Aortic smooth muscle cell (primary cell): ENCODE results near the gene KIF21A. TPM values are rescaled to one million over a fixed set of nuclear protein-coding genes. Genes with fewer than 3 reads are reported as not detected.

Experiments
- total RNA-seq: library from RNA; depleted of rRNA; stranded (reverse); fragments of >200 nt; gene quantifications from 2 replicates; pipeline ENCODE4 v1.2.3, GENCODE V29; 2014

Gene KIF21A
- total RNA-seq, result 4.8 and 6.7 TPM in 2 replicates

GRCh38 chr12:39443081-39443928 lies at the start of gene KIF21A:
TSS of gene KIF21A (minus strand) at chr12:39443120. CDS start at chr12:39442970, 150 bp downstream.

Other genes with a start within 250 kb of the KIF21A start
- gene ABCD2, start 176.7 kb upstream of the KIF21A start, total RNA-seq, result under 0.01 TPM in 1 of 2 replicates, not detected in the other